ENCODE data around the gene PTPRF.

The PTPRF gene

DNA sequence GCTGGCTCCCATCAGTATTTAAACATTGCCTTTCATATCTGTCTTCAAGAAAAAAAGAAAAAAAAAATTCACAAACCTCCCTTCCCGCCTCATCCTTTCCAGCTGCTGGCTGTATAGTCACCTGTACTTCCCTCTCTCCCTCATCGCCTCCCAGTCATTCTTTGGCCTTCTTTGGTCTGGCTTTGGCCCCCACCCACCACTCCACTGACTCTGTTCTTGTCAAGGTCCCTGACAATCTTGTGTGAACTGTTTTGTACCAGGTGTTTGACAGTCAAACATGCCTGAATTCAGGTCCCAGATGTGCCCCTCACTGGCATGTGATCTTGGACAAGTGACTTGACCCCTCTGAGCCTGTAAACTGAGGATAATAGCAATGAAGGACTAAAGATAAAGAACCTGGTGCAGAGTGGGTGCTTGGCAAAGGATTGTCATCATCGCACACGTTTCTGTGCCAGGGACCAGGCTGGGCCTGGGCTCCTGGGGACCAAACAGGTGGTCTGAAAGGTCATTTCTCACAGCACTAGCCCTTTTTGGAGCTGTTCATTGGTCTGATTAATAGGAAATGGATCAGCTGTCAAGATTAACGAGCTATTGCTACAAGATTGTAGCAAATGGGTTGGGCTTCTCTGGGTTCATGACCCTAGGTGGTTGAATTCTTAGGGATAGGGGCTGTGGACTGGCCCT is 21.5 kb downstream of the PTPRF start:
- Histone ChIP-seq H3K27ac (ENCODE audit: insufficient read depth in 1 of 2, low read depth in 1 of 2, low read length in 2 of 2, poor library complexity in 1 of 2, severe bottlenecking in 2 of 2) (no peak overlapping the region), H3K4me3 (ENCODE audit: control insufficient read depth in 1 of 7, extremely low read depth in 1 of 7, insufficient read depth in 4 of 7, low read depth in 2 of 7, low read length in 6 of 7) (no peak overlapping the region), H3K36me3 (ENCODE audit: control insufficient read depth in 4 of 4, insufficient read depth in 4 of 4, low read length in 3 of 4) (no peaks in the 10 kb centered on the region), H3K4me1 (ENCODE audit: control extremely low read depth in 1 of 4, control insufficient read depth in 4 of 4, insufficient read depth in 4 of 4, low read length in 3 of 4) (peaks cover 0 to 6% (median 4%) of the 10 kb centered on the region in 4 experiments), H3K9me3 (ENCODE audit: control extremely low read depth in 1 of 5, control insufficient read depth in 4 of 5, insufficient read depth in 2 of 5, low read depth in 1 of 5, low read length in 4 of 5) (no peaks in the 10 kb centered on the region), H3K27me3 (replicated peaks in 2 of 5; ENCODE audit: control insufficient read depth in 4 of 5, insufficient read depth in 5 of 5, low read length in 4 of 5) (peaks cover 0 to 3% (median 0%) of the 10 kb centered on the region in 5 experiments)
- ChIA-PET POLR2A (interaction anchor here (1.6 kb wide), 1 partner anchor 98 kb away, joined by 3 read pairs; the partner anchor contains the start of gene KDM4A), CTCF (interaction anchor here (0.5 to 2.5 kb wide), 6 partner anchors 9 to 1315 kb away, joined by 3 to 6 read pairs (median 5); no protein-coding TSS in a partner anchor)
- DNase-seq: no peak
- 88% methylated on average over 4 of the region's 5 CpGs for WGBS (ENCODE audit: insufficient coverage)

GRCh38 chr1:43552813-43553212 is 22.1 kb downstream of the PTPRF start:
- DNase-seq: no peak
- CTCF ChIA-PET: interaction anchor here (0.8 to 2.5 kb wide), 5 partner anchors 8 to 20 kb away, joined by 4 to 8 read pairs (median 5); no protein-coding TSS in a partner anchor
- 91% methylated on average over 4 of the region's 6 CpGs for WGBS (ENCODE audit: insufficient coverage)

DNA sequence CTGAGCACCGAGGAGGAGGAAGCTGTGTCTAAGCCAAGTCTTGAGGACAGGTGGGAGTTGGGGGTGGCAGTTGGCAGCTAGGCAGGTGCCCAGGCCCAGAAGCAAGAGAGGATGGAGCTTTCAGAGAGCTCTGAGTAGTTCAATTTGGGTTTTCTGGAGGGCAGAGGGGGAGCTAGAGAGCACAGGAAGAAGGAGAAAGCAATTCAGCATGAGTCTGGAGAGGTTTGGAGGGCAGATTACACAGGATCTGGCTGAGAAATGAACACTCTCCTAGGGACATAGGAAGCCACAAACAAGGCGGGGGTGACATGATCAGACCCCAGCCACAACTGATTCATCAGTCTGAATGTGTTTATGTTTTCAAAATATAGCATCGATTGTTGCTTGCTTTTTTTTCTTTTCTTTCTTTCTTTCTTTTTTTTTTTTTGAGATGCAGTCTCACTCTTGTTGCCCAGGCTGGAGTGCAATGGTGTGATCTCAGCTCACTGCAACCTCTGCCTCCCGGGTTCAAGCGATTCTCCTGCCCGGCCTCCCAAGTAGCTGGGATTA is 23.8 kb downstream of the PTPRF start:
- DNase-seq: peak; percentile 59 to 84 (median 74)
- WGBS (ENCODE audit: insufficient coverage): 90% methylated on average over 2 of the region's 6 CpGs
- no peaks in the 10 kb centered on the region for H3K9me3 ChIP-seq (ENCODE audit: control extremely low read depth in 1 of 5, control insufficient read depth in 4 of 5, insufficient read depth in 2 of 5, low read depth in 1 of 5, low read length in 4 of 5)
- POLR2A ChIA-PET: interaction anchor here (1.3 kb wide), 1 partner anchor 96 kb away, joined by 3 read pairs; the partner anchor contains the start of gene KDM4A
- H3K4me1 ChIP-seq (ENCODE audit: control extremely low read depth in 1 of 4, control insufficient read depth in 4 of 4, insufficient read depth in 4 of 4, low read length in 3 of 4): peaks cover 0 to 13% (median 6%) of the 10 kb centered on the region in 4 experiments
- H3K4me3 ChIP-seq (ENCODE audit: control insufficient read depth in 1 of 7, extremely low read depth in 1 of 7, insufficient read depth in 4 of 7, low read depth in 2 of 7, low read length in 6 of 7): no peak overlapping the region
- no peaks in the 10 kb centered on the region for H3K36me3 ChIP-seq (ENCODE audit: control insufficient read depth in 4 of 4, insufficient read depth in 4 of 4, low read length in 3 of 4)
- peaks cover 0 to 10% (median 3%) of the 10 kb centered on the region in 5 experiments for H3K27me3 ChIP-seq (replicated peaks in 2 of 5; ENCODE audit: control insufficient read depth in 4 of 5, insufficient read depth in 5 of 5, low read length in 4 of 5)
- H3K27ac ChIP-seq (ENCODE audit: insufficient read depth in 1 of 2, low read depth in 1 of 2, low read length in 2 of 2, poor library complexity in 1 of 2, severe bottlenecking in 2 of 2): no peak overlapping the region
- CTCF ChIA-PET: interaction anchor here (0.9 to 2.5 kb wide), 10 partner anchors 9 to 154 kb away, joined by 3 to 8 read pairs (median 4); no protein-coding TSS in a partner anchor

More at GRCh38 chr1:43552813-43553212, 22.1 kb downstream of the PTPRF start:
- Histone ChIP-seq H3K4me1 (ENCODE audit: control extremely low read depth in 1 of 4, control insufficient read depth in 4 of 4, insufficient read depth in 4 of 4, low read length in 3 of 4) (peaks cover 0 to 6% (median 4%) of the 10 kb centered on the region in 4 experiments), H3K27me3 (replicated peaks in 2 of 5; ENCODE audit: control insufficient read depth in 4 of 5, insufficient read depth in 5 of 5, low read length in 4 of 5) (peaks cover 0 to 3% (median 0%) of the 10 kb centered on the region in 5 experiments), H3K36me3 (ENCODE audit: control insufficient read depth in 4 of 4, insufficient read depth in 4 of 4, low read length in 3 of 4) (no peaks in the 10 kb centered on the region), H3K4me3 (ENCODE audit: control insufficient read depth in 1 of 7, extremely low read depth in 1 of 7, insufficient read depth in 4 of 7, low read depth in 2 of 7, low read length in 6 of 7) (no peak overlapping the region), H3K9me3 (ENCODE audit: control extremely low read depth in 1 of 5, control insufficient read depth in 4 of 5, insufficient read depth in 2 of 5, low read depth in 1 of 5, low read length in 4 of 5) (no peaks in the 10 kb centered on the region), H3K27ac (ENCODE audit: insufficient read depth in 1 of 2, low read depth in 1 of 2, low read length in 2 of 2, poor library complexity in 1 of 2, severe bottlenecking in 2 of 2) (no peak overlapping the region)
- POLR2A ChIA-PET: interaction anchor here (0.9 to 1.6 kb wide), 2 partner anchors 8 to 98 kb away, joined by 3 read pairs; partner anchors contain the start of gene KDM4A

- H3K4me1 ChIP-seq (ENCODE audit: control extremely low read depth in 1 of 4, control insufficient read depth in 4 of 4, insufficient read depth in 4 of 4, low read length in 3 of 4): peaks cover 0 to 7% (median 3%) of the 10 kb centered on the region in 4 experiments
- no peak for DNase-seq
- no peak overlapping the region for H3K4me3 ChIP-seq (ENCODE audit: control insufficient read depth in 1 of 7, extremely low read depth in 1 of 7, insufficient read depth in 4 of 7, low read depth in 2 of 7, low read length in 6 of 7)
- WGBS (ENCODE audit: insufficient coverage): 95% methylated on average over 6 of the region's 6 CpGs
- ChIA-PET CTCF (no interaction called here), POLR2A (no interaction called here)
- H3K9me3 ChIP-seq (ENCODE audit: control extremely low read depth in 1 of 5, control insufficient read depth in 4 of 5, insufficient read depth in 2 of 5, low read depth in 1 of 5, low read length in 4 of 5): no peaks in the 10 kb centered on the region
- peaks cover 0 to 11% (median 0%) of the 10 kb centered on the region in 5 experiments for H3K27me3 ChIP-seq (replicated peaks in 2 of 5; ENCODE audit: control insufficient read depth in 4 of 5, insufficient read depth in 5 of 5, low read length in 4 of 5)
- H3K36me3 ChIP-seq (ENCODE audit: control insufficient read depth in 4 of 4, insufficient read depth in 4 of 4, low read length in 3 of 4): no peaks in the 10 kb centered on the region
- H3K27ac ChIP-seq (ENCODE audit: insufficient read depth in 1 of 2, low read depth in 1 of 2, low read length in 2 of 2, poor library complexity in 1 of 2, severe bottlenecking in 2 of 2): no peak overlapping the region
Measured at GRCh38 chr1:43556782-43557181, 26.1 kb downstream of the PTPRF start.

- Histone ChIP-seq H3K27me3 (replicated peaks in 2 of 5; ENCODE audit: control insufficient read depth in 4 of 5, insufficient read depth in 5 of 5, low read length in 4 of 5) (peaks cover 0 to 11% (median 0%) of the 10 kb centered on the region in 5 experiments), H3K27ac (ENCODE audit: insufficient read depth in 1 of 2, low read depth in 1 of 2, low read length in 2 of 2, poor library complexity in 1 of 2, severe bottlenecking in 2 of 2) (no peak overlapping the region), H3K9me3 (ENCODE audit: control extremely low read depth in 1 of 5, control insufficient read depth in 4 of 5, insufficient read depth in 2 of 5, low read depth in 1 of 5, low read length in 4 of 5) (no peaks in the 10 kb centered on the region), H3K36me3 (ENCODE audit: control insufficient read depth in 4 of 4, insufficient read depth in 4 of 4, low read length in 3 of 4) (no peaks in the 10 kb centered on the region), H3K4me3 (ENCODE audit: control insufficient read depth in 1 of 7, extremely low read depth in 1 of 7, insufficient read depth in 4 of 7, low read depth in 2 of 7, low read length in 6 of 7) (no peak overlapping the region), H3K4me1 (ENCODE audit: control extremely low read depth in 1 of 4, control insufficient read depth in 4 of 4, insufficient read depth in 4 of 4, low read length in 3 of 4) (peaks cover 0 to 7% (median 3%) of the 10 kb centered on the region in 4 experiments)
- POLR2A ChIA-PET: no interaction called here
- no peak for DNase-seq
- 69% methylated on average over 2 of the region's 9 CpGs for WGBS (ENCODE audit: insufficient coverage)
- CTCF ChIA-PET: interaction anchor here (1.1 kb wide), 1 partner anchor 15 kb away, joined by 4 read pairs; no protein-coding TSS in a partner anchor
Measured at GRCh38 chr1:43557744-43558245, 27.1 kb downstream of the PTPRF start.

GRCh38 chr1:43558346-43558841 is 27.7 kb downstream of the PTPRF start:
- peaks cover 0 to 7% (median 3%) of the 10 kb centered on the region in 4 experiments for H3K4me1 ChIP-seq (ENCODE audit: control extremely low read depth in 1 of 4, control insufficient read depth in 4 of 4, insufficient read depth in 4 of 4, low read length in 3 of 4)
- ChIA-PET CTCF (interaction anchor here (1.1 kb wide), 1 partner anchor 15 kb away, joined by 4 read pairs; no protein-coding TSS in a partner anchor), POLR2A (no interaction called here)
- no peaks in the 10 kb centered on the region for H3K9me3 ChIP-seq (ENCODE audit: control extremely low read depth in 1 of 5, control insufficient read depth in 4 of 5, insufficient read depth in 2 of 5, low read depth in 1 of 5, low read length in 4 of 5)
- H3K27ac ChIP-seq (ENCODE audit: insufficient read depth in 1 of 2, low read depth in 1 of 2, low read length in 2 of 2, poor library complexity in 1 of 2, severe bottlenecking in 2 of 2): no peak overlapping the region
- peaks cover 0 to 11% (median 0%) of the 10 kb centered on the region in 5 experiments for H3K27me3 ChIP-seq (replicated peaks in 2 of 5; ENCODE audit: control insufficient read depth in 4 of 5, insufficient read depth in 5 of 5, low read length in 4 of 5)
- WGBS (ENCODE audit: insufficient coverage): 28% methylated on average over 9 of the region's 21 CpGs
- peak overlapping the region in 2 of 7 experiments; percentile 19 to 42 for H3K4me3 ChIP-seq (ENCODE audit: control insufficient read depth in 1 of 7, extremely low read depth in 1 of 7, insufficient read depth in 4 of 7, low read depth in 2 of 7, low read length in 6 of 7)
- no peaks in the 10 kb centered on the region for H3K36me3 ChIP-seq (ENCODE audit: control insufficient read depth in 4 of 4, insufficient read depth in 4 of 4, low read length in 3 of 4)
- peak in 1 of 3 donors; percentile 29 for DNase-seq

Data from common myeloid progenitor, CD34-positive (primary cell).